Left ventricle myocardium inferior (tissue), 1 donor: ENCODE data around the gene NFKBIE. TPM values are rescaled to one million over a fixed set of nuclear protein-coding genes. Genes with fewer than 3 reads are reported as not detected.

Source experiments
- DNase-seq: peaks from one replicate; pipeline ENCODE4 v3.0.0-alpha.2; 2020
- H3K27ac ChIP-seq: fragments of 200-600 bp; replicated peaks from 2 replicates; pipeline ENCODE4 v1.8.0; 2021
- H3K27me3 ChIP-seq: fragments of 200-600 bp; 2 replicates; pipeline ENCODE4 v1.8.0; 2021; ENCODE audit warnings: low read depth
- H3K36me3 ChIP-seq: fragments of 200-600 bp; 2 replicates; pipeline ENCODE4 v1.8.0; 2021
- H3K4me1 ChIP-seq: fragments of 200-600 bp; 2 replicates; pipeline ENCODE4 v1.8.0; 2021
- H3K4me3 ChIP-seq: fragments of 200-600 bp; 2 replicates; pipeline ENCODE4 v1.8.0; 2021; ENCODE audit warnings: mild to moderate bottlenecking, moderate library complexity
- H3K9me3 ChIP-seq: fragments of 200-600 bp; replicated peaks from 2 replicates; pipeline ENCODE4 v1.8.0; 2021
- intact Hi-C: fragments of 100-400 bp; cut with micrococcal nuclease; formaldehyde crosslinking; loops from one replicate; pipeline ENCODE4 v1.11.0; 2022
- total RNA-seq: library from RNA; stranded (reverse); fragmentation: NEBNext Ultra II Directional; extraction: Animal tissue kit (Norgen Biotek cat#: 25700); gene quantifications from one replicate; pipeline ENCODE4 v1.2.1, GENCODE V29; 2021
- TF ChIP-seq, protein P1 (sequence below): fragments of 200-600 bp; IDR thresholded peaks from 2 replicates; pipeline ENCODE4 v1.8.0; 2021; ENCODE audit warnings: antibody characterized with exemption, mild to moderate bottlenecking, borderline replicate concordance
- donor health status: DM: no; HTN: yes; CAD: no; lungs with severe emphysema.

Gene NFKBIE
- total RNA-seq, 1 donor from 2014 or later: 2.1 TPM

- H3K27ac ChIP-seq: peak overlapping the region; percentile 98
- peaks cover 55% of the 10 kb centered on the region for H3K4me1 ChIP-seq
- intact Hi-C loops: loop anchor here (2.0 kb wide), 1 partner anchor 65 kb away; no protein-coding TSS in a partner anchor
Observed at GRCh38 chr6:44237813-44238433, 27.4 kb downstream of the NFKBIE start.

DNA sequence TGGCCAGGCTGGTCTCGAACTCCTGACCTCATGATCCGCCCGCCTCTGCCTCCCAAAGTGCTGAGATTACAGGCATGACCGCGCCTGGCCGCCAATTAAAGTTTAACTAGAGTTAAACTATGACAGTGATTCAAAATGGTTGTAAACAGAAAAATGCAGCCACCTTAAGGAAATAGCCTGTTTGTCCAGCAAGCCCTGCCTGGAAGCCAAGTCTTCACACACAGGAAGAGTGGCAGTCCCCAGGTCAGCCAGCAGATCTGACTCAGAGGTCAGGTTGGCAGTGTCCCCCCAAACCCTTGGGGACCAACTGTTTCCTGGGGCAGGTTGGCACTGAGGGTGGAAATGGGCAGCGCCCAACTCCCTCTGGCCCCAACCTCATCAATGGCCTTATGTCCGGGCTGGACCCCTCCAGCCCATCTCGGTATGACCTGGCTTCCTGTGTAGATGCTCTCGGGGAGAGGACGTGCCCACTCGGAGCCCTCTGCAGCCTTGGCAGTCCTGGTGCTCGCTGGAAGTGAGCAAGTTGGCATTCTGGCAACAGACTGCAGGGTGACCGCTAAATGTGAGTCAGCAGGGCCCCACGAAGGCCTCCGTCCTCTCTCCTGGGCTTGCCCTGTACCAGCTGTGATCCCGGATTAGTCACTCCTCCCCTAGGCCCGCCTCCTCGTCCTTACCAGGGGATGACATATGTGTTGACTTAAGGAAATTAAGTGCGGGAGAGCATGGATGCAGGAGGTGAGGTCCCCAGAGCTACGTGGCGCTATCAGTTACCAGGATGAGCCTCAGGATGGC, 28.1 kb downstream of the NFKBIE start:
- peaks cover 62% of the 10 kb centered on the region for H3K4me1 ChIP-seq
- TF ChIP-seq, protein P1, sequence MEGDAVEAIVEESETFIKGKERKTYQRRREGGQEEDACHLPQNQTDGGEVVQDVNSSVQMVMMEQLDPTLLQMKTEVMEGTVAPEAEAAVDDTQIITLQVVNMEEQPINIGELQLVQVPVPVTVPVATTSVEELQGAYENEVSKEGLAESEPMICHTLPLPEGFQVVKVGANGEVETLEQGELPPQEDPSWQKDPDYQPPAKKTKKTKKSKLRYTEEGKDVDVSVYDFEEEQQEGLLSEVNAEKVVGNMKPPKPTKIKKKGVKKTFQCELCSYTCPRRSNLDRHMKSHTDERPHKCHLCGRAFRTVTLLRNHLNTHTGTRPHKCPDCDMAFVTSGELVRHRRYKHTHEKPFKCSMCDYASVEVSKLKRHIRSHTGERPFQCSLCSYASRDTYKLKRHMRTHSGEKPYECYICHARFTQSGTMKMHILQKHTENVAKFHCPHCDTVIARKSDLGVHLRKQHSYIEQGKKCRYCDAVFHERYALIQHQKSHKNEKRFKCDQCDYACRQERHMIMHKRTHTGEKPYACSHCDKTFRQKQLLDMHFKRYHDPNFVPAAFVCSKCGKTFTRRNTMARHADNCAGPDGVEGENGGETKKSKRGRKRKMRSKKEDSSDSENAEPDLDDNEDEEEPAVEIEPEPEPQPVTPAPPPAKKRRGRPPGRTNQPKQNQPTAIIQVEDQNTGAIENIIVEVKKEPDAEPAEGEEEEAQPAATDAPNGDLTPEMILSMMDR: no peak

More at GRCh38 chr6:44237813-44238433, 27.4 kb downstream of the NFKBIE start:
- TF ChIP-seq, protein P1: peak; percentile 97
- Histone ChIP-seq H3K36me3 (peaks cover 5% of the 10 kb centered on the region), H3K9me3 (no peaks in the 10 kb centered on the region), H3K4me3 (peak overlapping the region; percentile 78), H3K27me3 (no peaks in the 10 kb centered on the region)
- peak; percentile 81 for DNase-seq

DNA sequence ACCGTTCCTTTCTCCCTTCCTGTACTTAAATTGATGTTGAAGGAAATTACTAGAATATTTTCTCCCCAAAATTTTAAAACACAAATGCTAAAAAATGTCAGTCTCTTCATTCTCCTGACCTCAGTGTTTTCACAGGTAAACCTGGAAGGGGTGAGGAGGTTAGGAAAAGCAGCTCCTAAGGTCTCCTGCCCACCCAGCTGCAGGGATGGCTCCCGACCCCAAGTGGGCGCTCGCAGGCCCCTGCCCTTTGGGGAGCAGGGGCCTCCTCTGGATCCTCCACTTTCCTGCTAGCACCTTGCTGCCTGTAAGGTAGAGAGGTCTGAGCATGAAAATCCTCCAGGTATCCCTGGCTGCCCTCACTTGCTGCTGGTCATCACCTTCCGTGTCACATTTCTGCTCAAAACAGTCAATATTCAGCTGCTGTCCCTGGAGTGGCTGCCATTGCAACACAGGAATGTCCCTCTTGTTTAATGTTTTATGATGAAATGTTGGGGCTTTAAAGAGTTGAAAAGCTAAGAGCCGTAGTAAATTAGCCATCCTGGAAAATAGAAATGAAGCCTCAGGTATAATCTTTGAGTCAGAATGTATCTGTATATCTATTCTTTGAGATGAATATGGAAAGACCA, 29.3 kb downstream of the NFKBIE start:
- Histone ChIP-seq H3K27me3 (no peaks in the 10 kb centered on the region), H3K27ac (peak overlapping the region; percentile 98), H3K9me3 (no peaks in the 10 kb centered on the region), H3K4me1 (peaks cover 74% of the 10 kb centered on the region), H3K36me3 (peaks cover 25% of the 10 kb centered on the region), H3K4me3 (no peak overlapping the region)
- intact Hi-C loops: no loop called here
- TF ChIP-seq, protein P1: no peak
- DNase-seq: no peak

More for the DNA sequence above, 28.1 kb downstream of the NFKBIE start:
- Histone ChIP-seq H3K27me3 (no peaks in the 10 kb centered on the region), H3K4me3 (peak overlapping the region; percentile 78), H3K36me3 (peaks cover 12% of the 10 kb centered on the region), H3K9me3 (no peaks in the 10 kb centered on the region), H3K27ac (peak overlapping the region; percentile 98)
- peak; percentile 89 for DNase-seq
- intact Hi-C loops: no loop called here

GRCh38 chr6:44235269-44235668, 30.1 kb downstream of the NFKBIE start:
- H3K4me1 ChIP-seq: peaks cover 81% of the 10 kb centered on the region
- no peak for DNase-seq
- H3K36me3 ChIP-seq: peaks cover 32% of the 10 kb centered on the region
- TF ChIP-seq, protein P1: no peak
- H3K27me3 ChIP-seq: no peaks in the 10 kb centered on the region
- H3K27ac ChIP-seq: peak overlapping the region; percentile 98
- H3K4me3 ChIP-seq: no peak overlapping the region
- intact Hi-C loops: no loop called here
- H3K9me3 ChIP-seq: no peaks in the 10 kb centered on the region
